CD4-positive, alpha-beta memory T cell (primary cell): Measurements from ENCODE around the gene ARL4D. TPM values are rescaled to one million over a fixed set of nuclear protein-coding genes. Genes with fewer than 3 reads are reported as not detected.

Experiments used
- CTCF ChIA-PET: fragments of 350-600 bp; sonication (Branson Sonifier 250); formaldehyde crosslinking; loops from one replicate; lab custom pipeline; 2021; ENCODE audit warnings: inconsistent platforms; ENCODE audit not compliant: partially characterized antibody; lab: Charles Lee
- POLR2A ChIA-PET: fragments of 350-600 bp; sonication (Branson Sonifier 250); formaldehyde crosslinking; loops from one replicate; lab custom pipeline; 2021; ENCODE audit not compliant: partially characterized antibody; lab: Charles Lee
- DNase-seq, 5 donors: peaks; one replicate each; pipeline versions ENCODE4 v3.0.0 to v3.0.0-alpha.2; 2020 to 2022; ENCODE audit warnings: mixed read lengths in 1 of 5
- H3K27ac ChIP-seq: one replicate; pipeline ENCODE4 v1.7.0; 2013; ENCODE audit warnings: low read depth, low read length
- H3K27me3 ChIP-seq: 2 replicates; pipeline ENCODE4 v1.7.0; 2013; ENCODE audit warnings: mild to moderate bottlenecking, low read length, moderate library complexity; ENCODE audit not compliant: insufficient read depth
- H3K36me3 ChIP-seq: 2 replicates; pipeline ENCODE4 v1.7.0; 2013; ENCODE audit warnings: mild to moderate bottlenecking, low read length, moderate library complexity; ENCODE audit not compliant: insufficient read depth
- H3K4me1 ChIP-seq: 2 replicates; pipeline ENCODE4 v1.7.0; 2013; ENCODE audit warnings: mild to moderate bottlenecking, low read length, moderate library complexity; ENCODE audit not compliant: insufficient read depth
- H3K4me3 ChIP-seq, 2 donors: one replicate each; pipeline ENCODE4 v1.7.0; 2013; ENCODE audit warnings: low read length in 2 of 2, mild to moderate bottlenecking in 1 of 2
- H3K9me3 ChIP-seq, 2 donors: one replicate each; pipeline ENCODE4 v1.7.0; 2013; ENCODE audit warnings: low read length in 2 of 2, control low read depth in 1 of 2; ENCODE audit not compliant: control insufficient read depth in 1 of 2
- H3K27ac Mint-ChIP-seq, 7 donors: one replicate each; pipeline ENCODE4 v1.8.0; 2020 to 2021; ENCODE audit warnings: mixed read lengths in 7 of 7, mild to moderate bottlenecking in 6 of 7, inconsistent platforms in 3 of 7, moderate library complexity in 3 of 7
- H3K27me3 Mint-ChIP-seq, 2 donors: one replicate each; pipeline ENCODE4 v1.8.0; 2020 to 2021; ENCODE audit warnings: mixed read lengths in 2 of 2
- H3K36me3 Mint-ChIP-seq, 2 donors: one replicate each; pipeline ENCODE4 v1.8.0; 2020 to 2021; ENCODE audit warnings: mixed read lengths in 2 of 2, inconsistent platforms in 1 of 2, mild to moderate bottlenecking in 1 of 2
- H3K4me1 Mint-ChIP-seq, 4 donors: one replicate each; pipeline ENCODE4 v1.8.0; 2020 to 2021; ENCODE audit warnings: mixed read lengths in 4 of 4, mild to moderate bottlenecking in 1 of 4
- H3K4me3 Mint-ChIP-seq, 8 donors: one replicate each; pipeline ENCODE4 v1.8.0; 2020 to 2021; ENCODE audit warnings: mixed read lengths in 8 of 8, mild to moderate bottlenecking in 7 of 8, moderate library complexity in 6 of 8, inconsistent platforms in 3 of 8
- H3K9me3 Mint-ChIP-seq, 8 donors: one replicate each; pipeline ENCODE4 v1.8.0; 2020 to 2021; ENCODE audit warnings: mixed read lengths in 8 of 8, mild to moderate bottlenecking in 5 of 8, inconsistent platforms in 3 of 8, moderate library complexity in 1 of 8
- intact Hi-C: fragments of 100-400 bp; cut with micrococcal nuclease; formaldehyde crosslinking; loops from one replicate; pipeline ENCODE4 v1.15.1; 2023
- polyA plus RNA-seq, 2 donors: library from polyadenylated mRNA; unstranded; fragments of 300-500 nt; fragmentation: Illumina TruSeq; gene quantifications; one replicate each; pipeline ENCODE4 v1.2.3, GENCODE V29; 2021
- total RNA-seq, 2 experiments: library from RNA; stranded (reverse); gene quantifications; one replicate each; pipeline ENCODE4 v1.2.3, GENCODE V29; 2021

The ARL4D gene
- total and polyA plus RNA-seq, 4 experiments from 2014 or later: 1.5 to 6.8 (median 2.0) TPM

- H3K27me3 Mint-ChIP-seq: peaks cover 0 to 2% of the 10 kb centered on the region in 2 donors
- H3K4me1 ChIP-seq: peaks cover 29% of the 10 kb centered on the region
- H3K4me1 Mint-ChIP-seq: peaks cover 19 to 50% (median 32%) of the 10 kb centered on the region in 4 donors
- peak overlapping the region in 6 of 7 donors; percentile 45 to 89 (median 66) for H3K27ac Mint-ChIP-seq
- H3K4me3 ChIP-seq: no peak overlapping the region
- H3K9me3 ChIP-seq: no peaks in the 10 kb centered on the region
- peak overlapping the region; percentile 42 to 79 (median 70) for H3K4me3 Mint-ChIP-seq
- no peak overlapping the region for H3K27ac ChIP-seq
- no peaks in the 10 kb centered on the region for H3K9me3 Mint-ChIP-seq
- ChIA-PET CTCF (interaction anchor here (0.6 to 10.4 kb wide), 2 partner anchors 83 to 589 kb away, joined by 3 to 178 read pairs; partner anchors contain the start of gene DHX8), POLR2A (interaction anchor here (0.8 to 10.4 kb wide), 3 partner anchors 33 to 85 kb away, joined by 3 to 136 read pairs (median 72); partner anchors contain the start of gene DHX8)
- intact Hi-C loops: no loop called here
- H3K27me3 ChIP-seq: no peaks in the 10 kb centered on the region
- no peaks in the 10 kb centered on the region for H3K36me3 ChIP-seq
- DNase-seq: no peak
- peaks cover 0 to 2% of the 10 kb centered on the region in 2 donors for H3K36me3 Mint-ChIP-seq
Observed at GRCh38 chr17:43400943-43401717, 2.3 kb downstream of the ARL4D start.

GRCh38 chr17:43402078-43402477, 3.3 kb downstream of the ARL4D start:
- intact Hi-C loops: no loop called here
- no peak overlapping the region for H3K4me3 Mint-ChIP-seq
- Histone ChIP-seq H3K4me1 (peaks cover 23% of the 10 kb centered on the region), H3K36me3 (no peaks in the 10 kb centered on the region), H3K4me3 (no peak overlapping the region), H3K27me3 (no peaks in the 10 kb centered on the region), H3K27ac (no peak overlapping the region), H3K9me3 (no peaks in the 10 kb centered on the region)
- H3K27ac Mint-ChIP-seq: peak overlapping the region in 1 of 7 donors; percentile 32
- H3K36me3 Mint-ChIP-seq: peaks cover 0 to 2% of the 10 kb centered on the region in 2 donors
- ChIA-PET POLR2A (interaction anchor here (5.7 kb wide), 1 partner anchor 34 kb away, joined by 72 read pairs; no protein-coding TSS in a partner anchor), CTCF (interaction anchor here (2.4 kb wide), 1 partner anchor 8 kb away, joined by 11 read pairs; no protein-coding TSS in a partner anchor)
- peaks cover 0 to 2% of the 10 kb centered on the region in 2 donors for H3K27me3 Mint-ChIP-seq
- H3K4me1 Mint-ChIP-seq: peaks cover 17 to 43% (median 27%) of the 10 kb centered on the region in 4 donors
- no peaks in the 10 kb centered on the region for H3K9me3 Mint-ChIP-seq
- no peak for DNase-seq

- Histone ChIP-seq H3K36me3 (no peaks in the 10 kb centered on the region), H3K9me3 (no peaks in the 10 kb centered on the region), H3K4me1 (peaks cover 23% of the 10 kb centered on the region), H3K4me3 (no peak overlapping the region), H3K27me3 (no peaks in the 10 kb centered on the region), H3K27ac (no peak overlapping the region)
- ChIA-PET CTCF (interaction anchor here (1.8 to 2.4 kb wide), 2 partner anchors 8 to 81 kb away, joined by 10 to 11 read pairs; partner anchors contain the start of gene DHX8), POLR2A (interaction anchor here (1.2 to 5.7 kb wide), 2 partner anchors 34 to 42 kb away, joined by 3 to 72 read pairs; no protein-coding TSS in a partner anchor)
- H3K36me3 Mint-ChIP-seq: peaks cover 0 to 2% of the 10 kb centered on the region in 2 donors
- intact Hi-C loops: no loop called here
- peak overlapping the region in 1 of 8 donors; percentile 48 for H3K4me3 Mint-ChIP-seq
- DNase-seq: no peak
- no peaks in the 10 kb centered on the region for H3K9me3 Mint-ChIP-seq
- no peak overlapping the region for H3K27ac Mint-ChIP-seq
- H3K4me1 Mint-ChIP-seq: peaks cover 14 to 39% (median 24%) of the 10 kb centered on the region in 4 donors
- peaks cover 2% of the 10 kb centered on the region in 2 donors for H3K27me3 Mint-ChIP-seq
Observed at GRCh38 chr17:43402567-43402966, 3.8 kb downstream of the ARL4D start.

- no peaks in the 10 kb centered on the region for H3K27me3 ChIP-seq
- peaks cover 17% of the 10 kb centered on the region for H3K4me1 ChIP-seq
- H3K36me3 ChIP-seq: no peaks in the 10 kb centered on the region
- intact Hi-C loops: no loop called here
- ChIA-PET POLR2A (interaction anchor here (1.2 kb wide), 1 partner anchor 43 kb away, joined by 3 read pairs; no protein-coding TSS in a partner anchor), CTCF (interaction anchor here (1.1 to 2.4 kb wide), 3 partner anchors 10 to 80 kb away, joined by 3 to 11 read pairs (median 10); partner anchors contain the start of gene DHX8)
- no peaks in the 10 kb centered on the region for H3K9me3 ChIP-seq
- H3K4me3 ChIP-seq: no peak overlapping the region
- H3K27ac ChIP-seq: no peak overlapping the region
- H3K4me1 Mint-ChIP-seq: peaks cover 11 to 30% (median 18%) of the 10 kb centered on the region in 4 donors
- peaks cover 2 to 6% of the 10 kb centered on the region in 2 donors for H3K27me3 Mint-ChIP-seq
- H3K9me3 Mint-ChIP-seq: no peaks in the 10 kb centered on the region
- no peak for DNase-seq
- no peak overlapping the region for H3K4me3 Mint-ChIP-seq
- peak overlapping the region in 1 of 7 donors; percentile 11 for H3K27ac Mint-ChIP-seq
- H3K36me3 Mint-ChIP-seq: peaks cover 0 to under 1% of the 10 kb centered on the region in 2 donors
Observed at GRCh38 chr17:43403846-43404245, 5.1 kb downstream of the ARL4D start.

- H3K4me3 ChIP-seq: no peak overlapping the region
- DNase-seq: no peak
- H3K27me3 ChIP-seq: no peaks in the 10 kb centered on the region
- no peaks in the 10 kb centered on the region for H3K36me3 ChIP-seq
- intact Hi-C loops: no loop called here
- H3K9me3 Mint-ChIP-seq: no peaks in the 10 kb centered on the region
- ChIA-PET POLR2A (no interaction called here), CTCF (interaction anchor here (0.7 to 2.2 kb wide), 4 partner anchors 38 to 538 kb away, joined by 3 to 6 read pairs (median 3); partner anchors contain the start of gene DHX8)
- no peak overlapping the region for H3K4me3 Mint-ChIP-seq
- H3K27me3 Mint-ChIP-seq: peaks cover 5 to 6% of the 10 kb centered on the region in 2 donors
- no peak overlapping the region for H3K27ac ChIP-seq
- no peak overlapping the region for H3K27ac Mint-ChIP-seq
- H3K9me3 ChIP-seq: no peaks in the 10 kb centered on the region
- no peaks in the 10 kb centered on the region for H3K36me3 Mint-ChIP-seq
- H3K4me1 Mint-ChIP-seq: peaks cover 3 to 11% (median 6%) of the 10 kb centered on the region in 4 donors
- peaks cover 6% of the 10 kb centered on the region for H3K4me1 ChIP-seq
Observed at GRCh38 chr17:43405861-43406260, 7.1 kb downstream of the ARL4D start.

- H3K9me3 Mint-ChIP-seq: no peaks in the 10 kb centered on the region
- no peaks in the 10 kb centered on the region for H3K36me3 ChIP-seq
- intact Hi-C loops: no loop called here
- no peaks in the 10 kb centered on the region for H3K4me1 ChIP-seq
- no peak overlapping the region for H3K4me3 Mint-ChIP-seq
- DNase-seq: no peak
- POLR2A ChIA-PET: no interaction called here
- no peaks in the 10 kb centered on the region for H3K27me3 ChIP-seq
- peak overlapping the region in 1 of 7 donors; percentile 18 for H3K27ac Mint-ChIP-seq
- no peak overlapping the region for H3K4me3 ChIP-seq
- H3K27ac ChIP-seq: no peak overlapping the region
- peaks cover 0 to 4% (median 0%) of the 10 kb centered on the region in 4 donors for H3K4me1 Mint-ChIP-seq
- peaks cover 5 to 6% of the 10 kb centered on the region in 2 donors for H3K27me3 Mint-ChIP-seq
- CTCF ChIA-PET: interaction anchor here (0.7 to 2.2 kb wide), 3 partner anchors 39 to 536 kb away, joined by 3 to 6 read pairs (median 3); partner anchors contain the start of gene DHX8
- no peaks in the 10 kb centered on the region for H3K36me3 Mint-ChIP-seq
- no peaks in the 10 kb centered on the region for H3K9me3 ChIP-seq
Observed at GRCh38 chr17:43406676-43407645, 8.2 kb downstream of the ARL4D start.
